GM21360 (cell line): ENCODE measurements around the gene HPN.
A peak's percentile ranks its signal among the peaks of the same experiment; 100 is the strongest.

Source experiments
- ATAC-seq: cut with Tn5 transposase; IDR thresholded peaks from one replicate; pipeline ENCODE4 v1.9.1; 2021; ENCODE audit warnings: mild to moderate bottlenecking, moderate library complexity; ENCODE audit not compliant: unreplicated experiment

Gene HPN

DNA sequence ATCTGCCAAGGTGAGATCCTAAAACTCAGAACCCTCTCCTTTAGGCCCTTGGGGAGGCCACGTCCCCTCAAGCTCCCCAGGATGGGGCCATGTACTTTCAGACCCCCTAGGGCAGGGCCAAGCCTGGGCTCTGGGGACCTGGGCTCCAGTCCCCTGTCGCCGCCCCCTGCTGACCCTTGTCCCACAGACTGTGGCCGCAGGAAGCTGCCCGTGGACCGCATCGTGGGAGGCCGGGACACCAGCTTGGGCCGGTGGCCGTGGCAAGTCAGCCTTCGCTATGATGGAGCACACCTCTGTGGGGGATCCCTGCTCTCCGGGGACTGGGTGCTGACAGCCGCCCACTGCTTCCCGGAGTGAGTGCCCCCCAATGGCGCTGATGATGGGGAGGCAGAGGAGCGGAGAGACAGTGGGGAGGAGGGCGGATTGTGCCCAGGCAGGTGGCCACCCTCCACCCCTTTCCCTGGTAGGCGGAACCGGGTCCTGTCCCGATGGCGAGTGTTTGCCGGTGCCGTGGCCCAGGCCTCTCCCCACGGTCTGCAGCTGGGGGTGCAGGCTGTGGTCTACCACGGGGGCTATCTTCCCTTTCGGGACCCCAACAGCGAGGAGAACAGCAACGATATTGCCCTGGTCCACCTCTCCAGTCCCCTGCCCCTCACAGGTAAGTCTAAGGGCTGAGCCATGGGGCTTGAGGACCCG, 18.8 kb downstream of the HPN start:
- ATAC-seq: no peak

DNA sequence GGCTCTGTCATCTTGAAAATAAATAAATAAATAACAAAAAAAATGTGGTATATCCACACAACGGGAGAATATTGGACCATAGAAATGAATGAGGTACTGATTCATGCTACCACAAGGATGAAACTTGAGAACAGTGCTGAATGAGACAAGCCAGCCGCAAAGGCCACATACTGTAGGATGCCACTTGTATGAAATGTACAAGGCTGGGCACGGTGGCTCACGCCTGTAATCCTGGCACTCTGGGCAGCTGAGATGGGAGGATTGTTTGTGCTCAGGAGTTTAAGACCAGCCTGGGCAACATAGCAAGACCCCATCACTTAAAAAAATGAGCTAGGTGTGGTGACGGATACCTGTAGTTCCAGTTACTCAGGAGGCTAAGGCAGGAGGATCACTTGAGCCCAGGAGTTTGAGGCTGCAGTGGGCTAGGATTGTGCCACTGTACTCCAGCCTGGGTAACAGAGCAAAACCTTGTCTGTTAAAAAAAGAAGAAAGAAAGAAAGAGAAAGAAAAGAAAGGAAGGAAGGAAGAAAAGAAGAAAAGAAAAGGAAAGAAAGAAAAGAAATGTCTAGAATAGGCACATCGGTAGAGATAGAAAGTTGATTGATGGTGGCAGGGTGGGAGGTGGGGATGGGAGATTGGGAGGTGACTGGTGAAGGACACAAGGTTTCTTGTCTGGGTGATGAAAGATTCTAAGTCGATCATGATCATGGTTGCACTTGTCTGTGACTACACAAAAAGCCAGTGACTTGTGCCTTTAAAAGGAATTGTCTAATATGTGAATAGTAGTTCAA, 20.3 kb downstream of the HPN start:
- no peak for ATAC-seq

DNA sequence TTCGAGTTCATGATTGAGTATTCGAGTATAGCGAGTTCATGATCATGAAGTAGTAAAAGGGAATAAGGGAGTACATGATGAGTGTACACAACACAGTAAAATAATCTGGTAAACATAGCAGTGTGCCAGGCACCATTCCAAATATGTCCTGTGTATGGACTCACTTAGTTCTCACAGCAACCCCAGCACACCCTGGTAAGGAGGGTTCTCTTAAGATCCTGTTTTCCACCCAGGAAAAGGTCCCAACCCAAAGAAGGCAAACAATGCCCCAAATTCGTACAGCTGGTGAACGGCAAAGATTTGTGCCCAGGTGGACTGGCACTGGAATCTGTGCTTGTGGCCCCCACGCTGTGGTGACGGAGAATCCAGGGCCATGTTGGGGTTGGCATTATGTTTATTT, 21.4 kb downstream of the HPN start:
- ATAC-seq: no peak

DNA sequence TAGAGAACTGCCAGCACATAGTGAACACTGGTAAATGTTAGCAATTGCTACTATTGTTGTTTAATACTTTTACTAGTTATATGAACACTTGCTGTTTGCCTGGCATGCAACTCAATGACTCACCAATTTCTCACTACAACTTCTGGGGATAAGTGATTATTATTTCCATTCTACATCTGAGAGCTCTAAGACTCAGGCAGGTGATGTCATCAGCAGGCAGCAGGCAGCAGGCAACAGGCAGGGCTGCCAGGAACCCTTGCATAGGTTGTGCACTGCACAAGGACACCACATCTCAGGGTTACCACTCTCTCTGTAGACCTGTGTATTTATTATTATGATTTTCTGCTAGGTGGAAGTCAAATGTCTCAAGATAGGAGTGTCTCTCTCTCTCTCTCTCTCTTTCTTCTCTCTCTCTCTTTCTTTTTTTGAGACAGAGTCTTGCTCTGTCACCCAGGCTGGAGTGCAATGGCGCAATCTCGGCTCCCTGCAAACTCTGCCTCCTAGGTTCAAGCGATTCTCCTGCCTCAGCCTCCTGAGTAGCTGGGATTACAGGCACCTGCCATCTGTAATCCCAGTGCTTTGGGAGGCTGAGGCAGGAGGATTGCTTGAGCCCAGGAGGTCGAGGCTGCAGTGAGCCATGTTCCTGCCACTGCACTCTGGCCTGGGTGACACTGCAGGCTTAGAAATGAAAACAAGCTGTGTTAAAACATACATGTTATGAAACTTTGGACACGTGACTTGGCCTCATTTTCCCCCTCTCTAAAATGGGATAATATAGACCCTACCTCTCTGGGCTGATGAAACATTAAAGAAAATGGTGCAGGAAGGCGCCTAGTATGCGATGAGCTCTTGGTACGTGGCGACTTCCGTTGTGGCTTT, 22.7 kb downstream of the HPN start:
- ATAC-seq: no peak

DNA sequence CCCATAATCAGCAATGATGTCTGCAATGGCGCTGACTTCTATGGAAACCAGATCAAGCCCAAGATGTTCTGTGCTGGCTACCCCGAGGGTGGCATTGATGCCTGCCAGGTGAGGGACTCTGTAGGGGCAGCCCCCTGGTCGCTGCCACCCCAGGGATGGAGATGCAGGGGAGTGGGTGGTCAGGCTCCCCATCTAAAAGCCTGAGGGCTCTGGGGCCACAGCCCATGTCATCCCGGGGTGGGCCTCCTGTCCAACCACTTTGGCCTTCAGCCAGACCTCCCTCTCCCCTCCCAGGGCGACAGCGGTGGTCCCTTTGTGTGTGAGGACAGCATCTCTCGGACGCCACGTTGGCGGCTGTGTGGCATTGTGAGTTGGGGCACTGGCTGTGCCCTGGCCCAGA, 24.1 kb downstream of the HPN start:
- ATAC-seq: no peak

DNA sequence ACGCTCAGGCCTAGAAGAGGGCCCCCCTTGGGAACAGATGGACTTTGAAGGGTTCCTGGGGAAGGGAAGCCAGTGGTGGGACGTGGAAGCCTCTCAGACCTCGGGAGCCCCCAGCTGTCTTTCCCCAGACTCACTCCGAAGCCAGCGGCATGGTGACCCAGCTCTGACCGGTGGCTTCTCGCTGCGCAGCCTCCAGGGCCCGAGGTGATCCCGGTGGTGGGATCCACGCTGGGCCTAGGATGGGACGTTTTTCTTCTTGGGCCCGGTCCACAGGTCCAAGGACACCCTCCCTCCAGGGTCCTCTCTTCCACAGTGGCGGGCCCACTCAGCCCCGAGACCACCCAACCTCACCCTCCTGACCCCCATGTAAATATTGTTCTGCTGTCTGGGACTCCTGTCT, 24.6 kb downstream of the HPN start:
- ATAC-seq: no peak

DNA sequence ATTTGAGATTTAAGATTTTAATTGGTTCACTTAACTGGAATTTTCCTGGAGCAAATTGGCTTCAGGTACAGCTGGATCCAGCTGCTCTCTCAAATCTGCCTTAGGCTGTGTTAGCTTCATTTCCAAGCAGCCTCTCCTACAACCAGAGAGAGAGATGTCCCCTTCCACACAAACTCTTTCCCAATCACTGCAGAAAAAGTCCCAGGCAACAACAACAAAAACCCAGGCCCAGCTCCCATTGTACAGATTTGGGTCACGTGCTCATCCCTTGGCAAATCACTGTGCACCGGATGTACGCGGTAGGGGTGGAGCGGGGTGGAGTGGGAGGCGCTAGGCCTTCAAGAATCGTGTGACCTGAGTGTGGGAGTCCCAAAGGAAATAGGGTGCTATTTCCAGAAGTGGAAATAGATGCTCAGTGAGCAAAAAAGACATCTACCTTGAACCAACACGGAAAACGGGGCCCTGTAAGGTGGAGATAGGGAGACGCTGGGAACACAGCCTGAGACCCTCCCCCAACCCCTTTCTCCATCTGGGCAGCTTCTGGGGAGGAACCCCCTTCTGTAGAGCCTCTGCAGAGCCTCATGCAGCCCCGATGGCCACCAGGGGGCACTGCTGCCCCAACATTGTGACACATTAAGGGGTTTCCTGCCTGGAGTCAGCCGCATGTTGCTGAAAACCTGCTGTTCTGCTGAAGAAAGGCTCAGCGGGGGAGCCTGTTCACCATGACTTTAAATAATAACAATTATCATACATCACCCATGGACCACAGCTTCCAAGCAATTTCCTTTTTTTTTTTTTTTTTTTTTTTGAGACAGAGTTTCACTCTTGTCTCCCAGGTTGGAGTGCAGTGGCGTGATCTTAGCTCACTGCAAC, 25.4 kb downstream of the HPN start:
- peak; percentile 74 for ATAC-seq

DNA sequence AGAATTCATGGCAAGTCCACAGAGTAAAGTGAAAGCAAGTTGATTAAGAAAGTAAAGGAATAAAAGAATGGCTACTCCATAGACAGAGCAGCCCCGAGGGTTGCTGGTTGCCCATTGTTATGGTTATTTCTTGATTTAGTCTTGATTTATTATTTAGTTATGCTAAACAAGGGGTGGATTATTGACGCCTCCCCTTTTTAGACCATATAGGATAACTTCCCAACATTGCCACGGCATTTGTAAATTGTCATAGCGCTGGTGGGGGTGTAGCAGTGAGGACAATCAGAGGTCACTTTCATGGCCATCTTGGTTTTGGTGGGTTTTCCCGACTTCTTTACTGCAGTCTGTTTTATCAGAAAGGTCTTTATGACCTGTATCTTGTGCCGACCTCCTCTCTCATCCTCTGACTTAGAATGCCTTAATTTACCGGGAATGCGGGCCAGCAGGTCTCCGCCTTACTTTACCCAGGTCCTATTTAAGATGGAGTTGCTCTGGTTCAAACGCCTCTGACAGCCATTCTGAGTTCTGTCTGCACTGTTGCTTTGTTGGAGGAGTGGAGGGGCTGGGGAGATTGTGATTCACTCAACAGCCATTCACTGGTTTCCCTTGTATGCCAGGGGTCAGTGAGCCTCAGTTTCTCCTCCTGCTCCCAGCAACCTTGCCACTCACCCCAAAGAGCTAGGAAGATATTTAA, 27.6 kb downstream of the HPN start:
- ATAC-seq: no peak

DNA sequence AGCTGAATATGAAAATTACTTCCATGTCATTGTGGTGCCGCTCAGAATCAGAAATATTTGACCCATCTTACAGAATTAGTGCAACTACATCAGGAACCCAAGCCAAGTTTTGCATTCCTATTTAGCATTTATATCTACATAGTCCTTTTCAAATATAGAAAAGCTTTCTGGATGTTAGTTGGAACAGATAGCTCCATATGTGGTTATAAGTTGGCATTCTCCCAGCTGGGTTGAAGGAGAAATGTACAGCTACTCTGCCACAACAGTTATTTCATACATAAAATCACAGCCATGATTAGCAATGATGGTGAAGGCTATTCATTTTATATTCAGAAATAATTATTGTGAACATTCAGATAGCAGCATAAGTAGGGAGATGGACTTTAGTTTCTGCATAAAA, 28.2 kb downstream of the HPN start:
- no peak for ATAC-seq

DNA sequence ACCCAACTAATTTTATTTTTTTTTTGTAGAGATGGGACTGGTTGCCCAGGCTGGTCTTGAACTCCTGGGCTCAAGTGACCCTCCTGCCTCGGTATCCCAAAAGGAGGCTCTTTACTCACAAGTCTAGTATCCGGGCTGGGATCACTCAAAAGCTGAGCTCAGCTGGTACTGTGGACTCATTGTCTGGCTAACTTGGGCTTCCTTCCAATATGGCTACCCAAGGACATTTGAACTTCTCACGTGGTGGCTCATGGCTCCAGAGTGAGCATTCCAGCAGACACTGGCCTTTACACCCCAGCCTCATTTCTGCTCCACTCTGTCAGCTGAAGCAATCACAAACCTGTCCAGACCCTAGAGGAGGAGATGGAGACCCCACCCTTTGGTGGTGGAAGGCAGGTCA, 28.9 kb downstream of the HPN start:
- ATAC-seq: no peak

DNA sequence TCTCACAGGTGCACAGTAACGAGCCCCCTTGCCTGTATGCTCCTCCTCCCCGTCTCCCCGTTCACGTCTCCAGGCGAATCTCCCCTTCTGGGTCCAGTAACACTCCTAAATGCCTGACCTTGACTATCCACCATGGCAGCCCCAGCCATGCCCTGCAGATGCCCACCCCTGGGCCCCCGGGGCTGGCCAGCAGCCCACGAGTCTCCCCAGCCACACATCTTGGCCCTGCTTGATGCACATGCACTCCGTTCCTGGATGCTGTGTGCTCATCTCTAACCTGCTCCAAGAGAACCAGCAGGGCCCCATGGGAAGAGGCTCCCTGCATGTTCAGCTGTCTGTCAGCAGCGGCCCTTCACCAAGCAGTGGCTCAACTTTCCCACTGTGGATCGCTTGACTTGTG, 32.0 kb downstream of the HPN start:
- no peak for ATAC-seq

DNA sequence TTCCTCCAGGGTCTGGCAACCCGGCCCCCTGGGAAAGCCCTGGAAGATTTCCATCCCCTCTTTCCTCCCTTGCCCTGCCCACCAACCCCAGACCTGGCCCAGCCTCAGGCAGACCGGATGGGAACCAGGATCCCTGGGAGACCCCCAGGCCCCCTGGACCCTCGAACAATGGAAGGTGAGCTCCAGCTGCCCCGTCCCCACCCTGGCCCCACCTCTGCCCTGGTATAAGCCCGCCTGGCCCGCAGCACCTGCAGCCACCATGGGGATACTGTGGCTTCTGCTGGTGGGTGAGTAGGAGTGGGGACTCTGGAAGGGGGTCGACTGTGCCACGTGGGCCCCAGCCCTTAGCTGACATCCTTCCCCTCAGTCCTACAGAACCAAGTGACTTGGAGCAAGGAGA, 32.4 kb downstream of the HPN start:
- ATAC-seq: no peak

DNA sequence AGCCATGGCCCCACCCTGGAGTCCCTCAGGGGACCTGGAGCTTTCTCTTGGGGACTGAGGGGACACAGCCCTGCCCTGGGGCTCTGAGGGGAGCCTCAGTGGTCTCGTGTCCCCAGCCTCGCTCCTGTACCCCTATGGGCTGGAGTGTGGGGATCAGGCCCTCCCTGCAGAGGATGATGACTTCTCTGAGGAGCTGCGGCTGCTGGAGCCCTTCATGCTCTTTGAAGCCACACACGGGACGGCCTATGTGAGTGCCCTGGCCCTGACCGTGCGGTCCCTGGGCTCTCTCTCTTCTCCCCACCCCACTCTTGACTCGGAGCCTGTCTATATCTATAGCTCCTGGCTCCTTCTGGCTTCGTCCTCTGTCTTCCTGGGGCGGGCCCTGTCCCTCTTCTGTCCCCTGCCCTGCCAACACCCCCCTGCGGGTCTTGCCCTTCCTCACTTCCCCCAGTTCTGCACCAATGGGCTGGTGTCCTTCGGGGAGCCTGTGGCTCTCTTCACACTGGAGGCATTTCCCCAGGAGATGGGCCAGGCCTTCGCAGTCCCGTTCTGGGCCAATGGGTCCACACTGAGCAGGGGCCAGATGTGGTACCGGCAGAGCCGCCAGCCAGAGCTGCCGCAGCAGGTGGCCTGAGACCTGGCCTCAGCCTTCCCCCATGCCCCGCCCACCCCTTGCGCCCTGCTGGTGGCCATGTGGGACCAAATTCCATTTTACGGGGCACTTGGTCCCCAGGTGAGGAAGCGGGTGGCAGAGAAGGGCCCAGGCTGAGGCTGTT, 33.1 kb downstream of the HPN start:
- no peak for ATAC-seq

DNA sequence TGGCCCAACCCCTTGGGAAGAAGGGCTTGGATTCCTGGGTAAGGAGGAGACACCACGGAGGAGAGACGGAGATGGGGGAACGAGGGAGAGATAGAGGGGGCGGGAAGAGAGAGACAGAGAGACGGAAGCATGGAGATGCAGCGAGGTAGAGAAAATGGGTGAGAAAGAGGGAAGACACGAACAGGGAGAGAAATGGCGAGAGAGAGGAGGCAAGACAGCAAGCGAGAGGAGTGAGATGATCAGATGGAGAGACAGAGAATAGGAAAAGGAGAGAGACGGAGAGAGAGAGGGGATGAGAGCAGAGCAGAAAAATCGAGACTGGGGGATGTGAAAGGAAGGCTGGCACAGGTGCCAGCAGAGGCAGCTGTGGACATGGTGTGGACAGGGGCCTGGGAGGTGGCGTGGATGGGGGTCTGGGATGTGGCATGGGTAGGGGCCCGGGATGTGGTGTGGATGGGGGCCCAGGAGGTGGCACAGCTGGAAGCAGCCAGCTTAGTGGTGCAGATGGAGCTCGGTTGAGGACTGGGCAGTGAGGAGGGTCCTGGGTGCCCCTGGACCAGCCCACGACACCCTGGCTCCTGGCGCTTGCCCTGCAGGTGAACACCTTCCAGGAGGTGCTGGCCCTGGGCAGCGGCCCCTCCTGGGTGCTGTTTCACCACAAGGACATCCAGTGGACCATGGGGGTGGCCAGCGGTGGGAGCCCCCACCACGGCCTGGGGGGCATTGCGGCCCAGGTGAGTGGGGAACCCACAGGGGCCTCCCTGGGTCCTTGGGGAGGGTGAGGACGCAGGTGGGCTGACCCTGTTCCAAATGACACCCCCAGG, 33.9 kb downstream of the HPN start:
- ATAC-seq: no peak

DNA sequence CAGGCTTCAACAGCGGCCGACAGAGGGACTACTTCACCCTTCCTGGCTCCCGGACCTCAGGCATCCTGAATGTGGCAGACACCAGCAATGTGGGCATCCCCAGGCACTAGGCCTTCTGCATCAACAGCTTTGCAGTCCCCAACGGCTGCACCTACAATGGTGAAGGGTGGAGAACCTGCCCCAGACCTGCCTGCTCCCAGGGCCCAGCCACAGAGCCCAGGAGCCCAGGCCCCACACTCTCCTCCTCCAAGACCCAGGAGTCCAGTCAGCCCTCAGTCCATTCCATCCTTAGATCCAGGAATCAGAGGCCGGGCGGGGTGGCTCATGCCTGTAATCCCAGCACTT, 34.5 kb downstream of the HPN start:
- no peak for ATAC-seq

DNA sequence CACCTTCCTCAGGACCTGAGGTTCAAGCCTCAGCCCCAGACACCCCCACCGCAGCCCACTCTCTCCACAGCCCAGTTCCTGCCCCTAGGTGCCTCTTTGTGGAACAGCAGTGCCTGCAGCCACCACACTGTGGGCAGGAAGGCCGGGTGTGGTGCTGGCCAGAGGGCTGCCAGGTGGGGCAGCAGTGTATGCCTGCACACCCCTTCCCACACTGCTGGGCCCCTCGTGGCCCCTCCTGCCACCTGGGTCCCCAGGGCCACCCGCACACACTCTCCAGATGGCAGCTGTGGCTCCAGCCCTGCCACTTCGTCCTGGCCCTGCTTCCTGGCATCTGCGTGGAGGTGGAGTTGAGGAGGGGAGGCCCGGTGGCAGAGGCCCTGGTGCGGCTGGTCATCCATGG, 35.1 kb downstream of the HPN start:
- ATAC-seq: no peak

DNA sequence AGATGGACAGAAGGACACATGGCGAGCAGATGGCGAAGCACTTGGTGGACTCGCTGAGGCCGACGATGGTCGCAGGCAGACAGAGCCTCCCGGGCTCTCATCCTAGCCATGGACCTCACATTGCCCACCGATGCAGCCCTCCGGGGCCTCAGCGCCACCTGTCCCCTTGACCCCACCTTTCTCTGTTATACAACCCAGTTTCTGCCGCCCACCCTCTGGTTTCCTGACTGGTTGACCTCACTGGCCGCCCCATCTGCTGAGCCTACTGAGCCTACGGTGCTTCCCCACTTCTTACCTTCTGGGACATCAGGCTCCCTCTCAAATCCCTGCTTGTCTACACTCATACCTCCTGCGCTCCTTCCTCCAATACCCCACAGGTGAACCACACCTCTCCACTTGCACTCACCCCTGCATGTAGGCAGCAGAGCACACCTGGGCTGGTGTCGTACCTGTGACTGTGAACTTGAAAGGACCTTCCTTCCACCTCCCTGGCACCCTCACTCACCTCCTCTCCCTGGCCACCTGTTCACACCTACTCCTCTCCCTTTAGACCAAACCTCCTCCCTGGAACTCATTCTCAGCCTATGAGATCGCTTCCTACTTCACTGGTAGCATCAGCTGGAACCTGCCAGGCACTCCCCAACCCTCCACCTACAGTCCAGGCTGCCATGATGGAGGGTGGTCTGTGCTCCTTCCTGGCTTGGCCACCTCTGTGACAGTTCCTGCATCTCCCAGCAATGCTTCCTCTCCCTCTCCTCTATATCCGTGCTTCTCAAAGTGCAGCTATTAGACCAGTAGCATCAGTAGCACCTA, 36.1 kb downstream of the HPN start:
- no peak for ATAC-seq

DNA sequence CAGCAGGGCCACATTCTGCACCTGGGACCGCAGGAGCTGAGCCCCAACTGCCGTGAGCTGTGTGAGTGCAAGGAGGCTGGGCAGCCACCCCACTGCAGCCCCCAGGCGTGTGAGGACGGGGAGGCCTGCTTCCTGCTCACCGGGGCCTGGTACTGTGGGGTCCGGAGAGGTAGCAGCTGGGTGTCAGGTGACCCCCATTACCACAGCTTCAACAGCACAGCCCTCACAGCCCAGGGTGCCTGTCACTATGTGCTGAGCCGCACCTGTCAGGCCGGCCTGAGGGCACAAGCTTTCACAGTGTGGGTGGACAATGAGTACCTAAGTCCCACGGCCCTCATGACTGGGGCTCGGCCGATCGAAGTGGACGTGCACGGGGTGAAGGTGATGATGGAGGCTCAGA, 38.3 kb downstream of the HPN start:
- no peak for ATAC-seq
